ENCODE results near the gene UBE2D3.
"Not testable (repeated sequence)": the region's sequence is repeated elsewhere in the genome, so short reads cannot be mapped to it uniquely, and the experiment has no call there.

UBE2D3 gene

GRCh38 chr4:102826890-102827673 is at the start of gene UBE2D3:
TSS of gene UBE2D3 (minus strand) at chr4:102827551. CDS start at chr4:102826508, 1,043 bp downstream.
- DNase-seq (ENCODE audit: low read depth in 2 of 3, low spot score in 1 of 3): peak; percentile 94 to 95 (median 94)

- DNase-seq (ENCODE audit: low read depth in 2 of 3, low spot score in 1 of 3): no peak
Observed at GRCh38 chr4:102871772-102872171, 44.4 kb upstream of the UBE2D3 start.

- DNase-seq (ENCODE audit: low read depth in 2 of 3, low spot score in 1 of 3): peak in 1 of 3 donors; percentile 20
Observed at GRCh38 chr4:102869569-102870197, 42.3 kb upstream of the UBE2D3 start.

GRCh38 chr4:102868781-102869568 is 41.6 kb upstream of the UBE2D3 start, which contains the start of gene CISD2:
TSS of gene CISD2 (plus strand) at chr4:102868992. CDS start at chr4:102869085, 93 bp downstream.
- DNase-seq (ENCODE audit: low read depth in 2 of 3, low spot score in 1 of 3): peak; percentile 83 to 89 (median 87)

GRCh38 chr4:102868153-102868780 is 40.9 kb upstream of the UBE2D3 start:
- DNase-seq (ENCODE audit: low read depth in 2 of 3, low spot score in 1 of 3): peak; percentile 8 to 29 (median 15)

GRCh38 chr4:102867278-102868152 is 40.2 kb upstream of the UBE2D3 start:
- no peak for DNase-seq (ENCODE audit: low read depth in 2 of 3, low spot score in 1 of 3)

- DNase-seq (ENCODE audit: low read depth in 2 of 3, low spot score in 1 of 3): not testable (repeated sequence)
Observed at GRCh38 chr4:102865327-102865726, 38.0 kb upstream of the UBE2D3 start.

GRCh38 chr4:102862747-102863146 is 35.4 kb upstream of the UBE2D3 start:
- no peak for DNase-seq (ENCODE audit: low read depth in 2 of 3, low spot score in 1 of 3)

GRCh38 chr4:102862016-102862415 is 34.7 kb upstream of the UBE2D3 start:
- no peak for DNase-seq (ENCODE audit: low read depth in 2 of 3, low spot score in 1 of 3)

- no peak for DNase-seq (ENCODE audit: low read depth in 2 of 3, low spot score in 1 of 3)
Observed at GRCh38 chr4:102860611-102861324, 33.4 kb upstream of the UBE2D3 start.

- DNase-seq (ENCODE audit: low read depth in 2 of 3, low spot score in 1 of 3): no peak
Observed at GRCh38 chr4:102858828-102859464, 31.6 kb upstream of the UBE2D3 start.

- no peak for DNase-seq (ENCODE audit: low read depth in 2 of 3, low spot score in 1 of 3)
Observed at GRCh38 chr4:102850370-102850769, 23.0 kb upstream of the UBE2D3 start.

GRCh38 chr4:102849579-102850104 is 22.3 kb upstream of the UBE2D3 start:
- DNase-seq (ENCODE audit: low read depth in 2 of 3, low spot score in 1 of 3): no peak

- no peak for DNase-seq (ENCODE audit: low read depth in 2 of 3, low spot score in 1 of 3)
Observed at GRCh38 chr4:102847687-102848086, 20.3 kb upstream of the UBE2D3 start.

GRCh38 chr4:102843938-102844337 is 16.6 kb upstream of the UBE2D3 start:
- DNase-seq (ENCODE audit: low read depth in 2 of 3, low spot score in 1 of 3): no peak

GRCh38 chr4:102843273-102843672 is 15.9 kb upstream of the UBE2D3 start:
- DNase-seq (ENCODE audit: low read depth in 2 of 3, low spot score in 1 of 3): no peak

- no peak for DNase-seq (ENCODE audit: low read depth in 2 of 3, low spot score in 1 of 3)
Observed at GRCh38 chr4:102842367-102842766, 15.0 kb upstream of the UBE2D3 start.

GRCh38 chr4:102836596-102836995 is 9.2 kb upstream of the UBE2D3 start:
- no peak for DNase-seq (ENCODE audit: low read depth in 2 of 3, low spot score in 1 of 3)

GRCh38 chr4:102832667-102833066 is 5.3 kb upstream of the UBE2D3 start:
- DNase-seq (ENCODE audit: low read depth in 2 of 3, low spot score in 1 of 3): no peak
